Bronchial epithelial cell (primary cell): Measurements from ENCODE around the gene HIGD2A. TPM values are rescaled to one million over a fixed set of nuclear protein-coding genes. Genes with fewer than 3 reads are reported as not detected.

Experiments
- DNase-seq: peaks from one replicate; pipeline ENCODE4 v3.0.0-alpha.2; 2010; ENCODE audit warnings: low read depth
- FAIRE-seq: peaks from 2 replicates; lab custom pipeline; 2011; peaks lifted over from hg19 to GRCh38; lab: Jason Lieb, UNC
- H3K27me3 ChIP-seq: 2 replicates; pipeline ENCODE4 v1.5.1; 2011; ENCODE audit warnings: low read length; ENCODE audit not compliant: control insufficient read depth, insufficient read depth
- H3K36me3 ChIP-seq: 2 replicates; pipeline ENCODE4 v1.5.1; 2011; ENCODE audit warnings: low read length; ENCODE audit not compliant: control insufficient read depth, insufficient read depth
- H3K4me3 ChIP-seq: 2 replicates; pipeline ENCODE4 v1.5.1; 2011; ENCODE audit warnings: mild to moderate bottlenecking, low read depth, low read length, control low read depth
- CTCF ChIP-seq: IDR thresholded peaks from 2 replicates; pipeline ENCODE4 v1.5.1; 2011; ENCODE audit warnings: mild to moderate bottlenecking, moderate library complexity, low read length, control low read depth, inconsistent platforms; ENCODE audit not compliant: insufficient read depth, severe bottlenecking
- total RNA-seq: library from RNA; depleted of rRNA; stranded (reverse); fragments of >200 nt; gene quantifications from 2 replicates; pipeline ENCODE4 v1.2.1, GENCODE V29; 2014

The HIGD2A gene
- total RNA-seq, 1 donor from 2014 or later: 20.8 TPM

- FAIRE-seq (no peak), DNase-seq (no peak)
- H3K27me3 ChIP-seq: no peaks in the 10 kb centered on the region
- TF ChIP-seq CTCF: no peak
- H3K4me3 ChIP-seq: no peak overlapping the region
- peaks cover 7% of the 10 kb centered on the region for H3K36me3 ChIP-seq
Observed at GRCh38 chr5:176373100-176373818, 15.3 kb upstream of the HIGD2A start.

- no peaks in the 10 kb centered on the region for H3K27me3 ChIP-seq
- no peak for FAIRE-seq
- H3K36me3 ChIP-seq: peaks cover 18% of the 10 kb centered on the region
- no peak for DNase-seq
- H3K4me3 ChIP-seq: no peak overlapping the region
- no peak for TF ChIP-seq CTCF
Observed at GRCh38 chr5:176379881-176380280, 8.7 kb upstream of the HIGD2A start.

- Histone ChIP-seq H3K27me3 (no peaks in the 10 kb centered on the region), H3K4me3 (no peak overlapping the region), H3K36me3 (peaks cover 26% of the 10 kb centered on the region)
- no peak for TF ChIP-seq CTCF
- FAIRE-seq (no peak), DNase-seq (no peak)
Observed at GRCh38 chr5:176381423-176381822, 7.1 kb upstream of the HIGD2A start.

GRCh38 chr5:176381979-176382378, 6.6 kb upstream of the HIGD2A start:
- no peak overlapping the region for H3K4me3 ChIP-seq
- no peaks in the 10 kb centered on the region for H3K27me3 ChIP-seq
- FAIRE-seq (no peak), DNase-seq (no peak)
- peaks cover 30% of the 10 kb centered on the region for H3K36me3 ChIP-seq
- TF ChIP-seq CTCF: no peak

- peaks cover 30% of the 10 kb centered on the region for H3K36me3 ChIP-seq
- TF ChIP-seq CTCF: no peak
- no peak overlapping the region for H3K4me3 ChIP-seq
- no peak for FAIRE-seq
- no peak for DNase-seq
- H3K27me3 ChIP-seq: no peaks in the 10 kb centered on the region
Observed at GRCh38 chr5:176382721-176383120, 5.8 kb upstream of the HIGD2A start.
